LNCaP clone FGC (cell line): ENCODE measurements around the gene ANGEL1.

Experiments used
- DNase-seq: peaks from one replicate; pipeline ENCODE4 v3.0.0-alpha.2; 2011; ENCODE audit warnings: low read depth
- H3K4me3 ChIP-seq: 2 replicates; pipeline ENCODE4 v1.5.1; 2011; ENCODE audit warnings: mild to moderate bottlenecking, low read depth, low read length, control low read depth
- TF ChIP-seq, protein P1 (sequence below): IDR thresholded peaks from 2 replicates; pipeline ENCODE4 v1.5.1; 2012; ENCODE audit warnings: mild to moderate bottlenecking; ENCODE audit not compliant: control insufficient read depth, insufficient read depth; ENCODE audit errors: extremely low read depth

ANGEL1 gene

DNA sequence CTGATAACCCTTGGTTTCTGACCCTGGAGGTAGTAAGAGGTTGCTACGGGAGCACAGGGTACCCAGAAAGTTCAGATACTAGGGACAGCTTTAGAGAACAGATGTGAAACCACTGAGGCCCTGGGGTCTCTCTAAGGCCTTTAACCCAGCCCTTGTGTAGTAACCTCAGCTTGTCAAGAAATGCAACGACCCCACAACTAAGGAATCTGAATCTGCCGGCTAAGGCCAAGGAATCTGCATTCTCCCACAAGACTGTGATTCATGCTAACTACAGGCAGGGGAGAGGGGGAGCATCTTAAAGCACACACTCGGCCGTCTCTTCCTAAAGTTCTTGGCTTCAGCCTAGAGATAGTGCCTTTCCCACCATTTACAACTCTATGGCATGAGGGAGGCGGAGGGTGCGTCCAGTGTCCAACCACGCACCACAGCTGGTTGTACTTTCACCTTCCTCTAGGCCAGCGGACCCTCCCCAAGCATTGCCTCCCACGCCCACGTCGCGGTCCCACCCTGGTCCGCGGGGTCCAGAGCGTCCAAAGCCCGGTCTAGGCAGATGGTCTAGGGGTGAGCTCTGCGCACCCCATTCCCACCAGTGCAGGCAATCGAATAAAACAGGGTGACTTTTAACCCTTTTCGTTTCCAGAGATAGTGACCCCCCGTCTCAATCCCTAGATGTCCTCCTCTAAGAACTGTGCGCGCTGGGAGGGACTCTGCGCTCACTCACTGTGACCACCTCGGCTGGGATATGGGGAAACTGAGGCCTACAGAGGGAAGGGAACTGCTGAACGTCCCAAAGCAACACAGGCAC, 52.1 kb downstream of the ANGEL1 start:
- TF ChIP-seq, protein P1, sequence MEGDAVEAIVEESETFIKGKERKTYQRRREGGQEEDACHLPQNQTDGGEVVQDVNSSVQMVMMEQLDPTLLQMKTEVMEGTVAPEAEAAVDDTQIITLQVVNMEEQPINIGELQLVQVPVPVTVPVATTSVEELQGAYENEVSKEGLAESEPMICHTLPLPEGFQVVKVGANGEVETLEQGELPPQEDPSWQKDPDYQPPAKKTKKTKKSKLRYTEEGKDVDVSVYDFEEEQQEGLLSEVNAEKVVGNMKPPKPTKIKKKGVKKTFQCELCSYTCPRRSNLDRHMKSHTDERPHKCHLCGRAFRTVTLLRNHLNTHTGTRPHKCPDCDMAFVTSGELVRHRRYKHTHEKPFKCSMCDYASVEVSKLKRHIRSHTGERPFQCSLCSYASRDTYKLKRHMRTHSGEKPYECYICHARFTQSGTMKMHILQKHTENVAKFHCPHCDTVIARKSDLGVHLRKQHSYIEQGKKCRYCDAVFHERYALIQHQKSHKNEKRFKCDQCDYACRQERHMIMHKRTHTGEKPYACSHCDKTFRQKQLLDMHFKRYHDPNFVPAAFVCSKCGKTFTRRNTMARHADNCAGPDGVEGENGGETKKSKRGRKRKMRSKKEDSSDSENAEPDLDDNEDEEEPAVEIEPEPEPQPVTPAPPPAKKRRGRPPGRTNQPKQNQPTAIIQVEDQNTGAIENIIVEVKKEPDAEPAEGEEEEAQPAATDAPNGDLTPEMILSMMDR, result no peak
- no peak for DNase-seq
- H3K4me3 ChIP-seq, result peak overlapping the region; percentile 54

DNA sequence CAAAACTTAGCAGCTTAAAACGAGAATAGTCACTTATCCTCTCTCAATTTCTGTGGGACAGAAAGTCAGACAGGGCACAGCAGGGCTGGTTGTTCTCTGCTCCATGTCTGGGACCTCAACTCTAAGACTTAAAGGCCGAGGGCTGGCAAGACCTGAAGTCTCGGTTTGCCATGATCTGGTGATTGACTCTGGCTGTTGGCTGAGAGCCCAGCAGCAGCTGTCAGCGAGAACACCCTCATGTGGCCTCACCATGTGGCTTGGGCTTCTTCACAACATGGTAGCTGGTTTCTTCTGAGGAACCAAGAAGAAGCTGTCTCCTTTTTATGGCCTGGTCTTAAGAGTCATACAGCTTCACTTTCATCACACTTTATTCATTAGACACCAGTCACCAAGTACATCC, 53.1 kb downstream of the ANGEL1 start:
- no peak for DNase-seq
- TF ChIP-seq, protein P1, result no peak

DNA sequence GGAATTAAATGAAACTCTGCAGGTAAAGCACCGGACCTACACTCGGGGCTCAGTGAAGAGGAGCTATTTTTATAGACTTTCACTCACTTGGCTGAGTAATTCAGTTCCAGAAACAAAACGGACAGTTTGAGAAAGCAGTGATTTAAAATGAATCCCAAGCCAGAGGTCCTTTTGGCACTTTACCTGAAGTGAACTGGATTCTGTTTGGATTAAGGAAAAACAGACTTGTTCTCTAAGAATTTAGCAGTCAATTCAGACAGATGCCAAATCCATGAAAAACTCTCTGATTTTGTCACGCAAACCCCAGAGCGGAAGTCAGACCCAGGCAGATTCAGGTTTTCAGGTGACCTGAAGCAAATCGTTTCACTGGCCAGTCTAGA, 56.3 kb downstream of the ANGEL1 start:
- no peak for DNase-seq
- H3K4me3 ChIP-seq, result no peak overlapping the region
- TF ChIP-seq, protein P1, result no peak

More for the DNA sequence above, 53.1 kb downstream of the ANGEL1 start:
- H3K4me3 ChIP-seq, result no peak overlapping the region

DNA sequence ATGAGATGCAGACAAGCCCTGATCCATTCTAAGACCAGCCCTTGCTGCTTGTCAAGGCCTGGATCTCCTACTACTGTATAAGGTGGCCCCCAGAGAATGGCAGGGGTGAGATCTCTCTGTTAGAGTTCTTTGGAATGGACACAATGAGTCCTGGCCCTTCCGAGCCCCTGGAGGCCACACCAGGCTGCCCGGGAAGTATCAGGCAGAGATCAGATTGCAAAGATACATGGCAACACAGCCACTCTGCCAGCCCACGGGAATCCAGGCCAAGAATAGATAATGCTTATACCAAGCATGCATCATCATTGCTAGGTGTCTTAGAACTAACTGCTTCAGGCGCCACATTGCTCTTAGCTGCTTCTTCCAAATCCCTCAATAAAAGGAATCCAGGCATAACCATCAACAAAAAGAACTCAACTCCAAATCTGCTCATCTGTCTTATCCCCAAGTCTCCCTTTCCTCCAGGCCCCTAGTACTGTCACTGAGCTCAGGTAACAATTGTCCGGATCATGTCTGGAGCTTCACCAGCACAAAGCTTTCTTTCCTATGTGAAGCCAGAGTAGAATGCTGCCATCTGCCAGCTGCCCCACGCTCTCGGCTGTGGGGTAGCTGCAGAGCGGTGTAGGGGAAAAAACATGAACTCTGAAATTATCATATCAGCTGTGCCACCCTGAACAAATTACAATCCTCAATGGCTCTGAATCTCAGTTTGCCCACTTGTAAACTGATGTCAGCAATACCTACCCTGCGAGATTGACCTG, 56.9 kb downstream of the ANGEL1 start:
- TF ChIP-seq, protein P1, result no peak
- no peak for DNase-seq
- no peak overlapping the region for H3K4me3 ChIP-seq

DNA sequence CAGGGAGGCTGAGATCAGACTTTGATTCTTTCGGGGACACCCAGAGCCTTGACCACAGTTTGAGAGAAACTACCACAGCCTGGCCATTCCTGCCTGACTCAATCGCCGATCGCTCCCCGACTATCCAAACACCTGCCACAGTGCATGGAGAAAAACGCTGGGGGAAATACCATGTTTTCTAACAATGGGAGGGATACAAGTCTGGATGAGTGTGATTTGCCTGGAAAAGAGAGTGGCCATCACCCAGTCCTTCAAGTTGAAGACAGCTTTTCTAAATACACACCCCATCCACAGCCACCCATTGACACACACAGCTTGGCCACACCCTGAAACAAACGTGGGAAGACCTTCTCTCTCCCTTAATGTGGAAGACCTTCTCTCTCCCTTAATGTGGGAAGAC, 58.1 kb downstream of the ANGEL1 start:
- H3K4me3 ChIP-seq, result no peak overlapping the region
- TF ChIP-seq, protein P1, result no peak
- no peak for DNase-seq

DNA sequence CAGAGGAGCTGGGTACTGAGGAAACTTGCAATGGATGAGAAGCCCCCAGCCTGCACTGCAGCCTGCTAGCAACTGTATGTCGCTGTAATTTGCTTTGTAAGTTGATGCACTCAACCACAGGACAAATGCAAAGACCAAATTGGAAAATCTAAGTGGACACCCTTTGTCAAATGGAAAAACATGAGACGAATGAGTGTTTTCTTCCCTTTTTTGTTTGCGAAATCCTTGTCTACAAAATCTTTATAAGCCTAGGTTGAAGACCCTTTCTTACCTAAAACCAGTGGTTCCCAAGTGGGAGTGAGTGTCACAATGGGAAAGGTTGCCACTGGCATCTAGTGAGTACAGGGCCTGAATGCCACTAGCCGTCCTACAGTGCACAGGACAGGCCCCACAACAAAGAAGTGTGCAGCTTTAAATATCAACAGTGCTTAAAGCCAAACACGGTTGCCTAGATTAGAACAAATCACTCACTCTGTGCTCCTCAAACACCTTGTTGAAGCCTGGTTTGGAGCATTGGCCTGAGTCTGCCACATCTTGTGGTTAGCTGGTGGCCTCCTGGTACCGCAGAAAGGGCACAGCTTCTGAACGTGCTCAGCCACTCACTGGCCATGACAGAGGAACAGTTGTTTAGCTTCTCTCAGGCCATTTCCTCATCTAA, 59.0 kb downstream of the ANGEL1 start:
- no peak overlapping the region for H3K4me3 ChIP-seq
- TF ChIP-seq, protein P1, result no peak
- no peak for DNase-seq
